HepG2 (cell line): ENCODE results near the gene TULP4. TPM values are rescaled to one million over a fixed set of nuclear protein-coding genes. Genes with fewer than 3 reads are reported as not detected.

Experiments
- CTCF ChIP-seq: sonication (generic); formaldehyde crosslinking; IDR thresholded peaks from 2 replicates; pipeline ENCODE4 v1.5.0; 2020; ENCODE audit warnings: mild to moderate bottlenecking, missing genetic modification reagents, moderate library complexity
- E2F2 ChIP-seq: sonication (generic); formaldehyde crosslinking; IDR thresholded peaks from 2 replicates; pipeline ENCODE4 v1.4.0; 2020; ENCODE audit warnings: missing genetic modification reagents, borderline replicate concordance
- HMGXB4 ChIP-seq, 2 experiments: sonication (generic) in 1 of 2; formaldehyde crosslinking in 1 of 2; IDR thresholded peaks; 2 replicates each; pipeline versions ENCODE4 v1.4.0 to v1.6.1; 2018 to 2020; ENCODE audit warnings: missing genetic modification reagents in 2 of 2, borderline replicate concordance in 1 of 2, low read depth in 1 of 2, mild to moderate bottlenecking in 1 of 2, missing biosample characterization in 1 of 2
- KAT8 ChIP-seq: IDR thresholded peaks from 2 replicates; pipeline ENCODE4 v1.6.1; 2016; ENCODE audit warnings: missing genetic modification reagents, missing compliant biosample characterization
- KDM2A ChIP-seq: sonication (generic); formaldehyde crosslinking; IDR thresholded peaks from 2 replicates; pipeline ENCODE4 v1.4.0; 2020; ENCODE audit warnings: low read depth, missing genetic modification reagents, borderline replicate concordance
- NPAS2 ChIP-seq: sonication (generic); formaldehyde crosslinking; IDR thresholded peaks from 2 replicates; pipeline ENCODE4 v1.8.0; 2022; ENCODE audit warnings: mild to moderate bottlenecking, missing genetic modification reagents, borderline replicate concordance
- SMC3 ChIP-seq: IDR thresholded peaks from 2 replicates; pipeline ENCODE4 v1.6.1; 2011; ENCODE audit warnings: low read length, improper control_type of control experiment
- XRCC5 ChIP-seq: fragments of 200-400 bp; formaldehyde crosslinking; optimal IDR thresholded peaks from 2 replicates; pipeline ENCODE3; 2017; ENCODE audit warnings: mild to moderate bottlenecking, low read length
- ZNF263 ChIP-seq: sonication (generic); formaldehyde crosslinking; IDR thresholded peaks from 2 replicates; pipeline ENCODE4 v1.4.0; 2020; ENCODE audit warnings: missing genetic modification reagents
- ZNF281 ChIP-seq: sonication (generic); formaldehyde crosslinking; IDR thresholded peaks from 2 replicates; pipeline ENCODE4 v1.4.0; 2020; ENCODE audit warnings: missing genetic modification reagents, borderline replicate concordance
- ZNF646 ChIP-seq: sonication (generic); formaldehyde crosslinking; IDR thresholded peaks from 2 replicates; pipeline ENCODE4 v1.9.0; 2021; ENCODE audit warnings: mild to moderate bottlenecking, missing genetic modification reagents
- ZNF761 ChIP-seq: sonication (generic); formaldehyde crosslinking; conservative IDR thresholded peaks from 2 replicates; pipeline ENCODE4 v1.4.0; 2020; ENCODE audit warnings: mild to moderate bottlenecking, missing genetic modification reagents
- polyA plus RNA-seq, 8 experiments: library from polyadenylated mRNA; depleted of rRNA in 3 of 8; stranded (reverse) in 7 of 8; unstranded in 1 of 8; fragments of >200 nt; fragmentation: Illumina TruSeq in 4 of 8; extraction: Trizol in 4 of 8; gene quantifications; 2 replicates each; pipeline versions ENCODE4 v1.2.1 to v1.2.3, GENCODE V29; 2011 to 2016; ENCODE audit warnings: low read depth in 4 of 8, missing spikeins in 1 of 8, mixed read lengths in 1 of 8; ENCODE audit not compliant: insufficient read depth in 1 of 8
- total RNA-seq, 5 experiments: library from RNA; depleted of rRNA; stranded (reverse); fragments of >200 nt; fragmentation: Illumina TruSeq; extraction: Trizol; gene quantifications; 2 replicates each; pipeline ENCODE4 v1.2.3, GENCODE V29; 2016; ENCODE audit warnings: low read depth in 1 of 5

TULP4 gene
- total and polyA plus RNA-seq, 2 of the 13 experiments (the other 11 are each of a cell fraction or from before 2014, with no cell fraction given): 21.1 to 122 TPM

GRCh38 chr6:158518191-158519127 lies 206.2 kb downstream of the TULP4 start (continued):
- TF ChIP-seq ZNF646 (CRISPR knock-in tag) (no peak), E2F2 (no peak), XRCC5 (peak; percentile 32), KAT8 (CRISPR knock-in tag) (peak; percentile 22; the same call in 1 of the 2 replicates), HMGXB4 (CRISPR knock-in tag; IDR thresholded peaks at IDR 0.05; ENCODE audit: borderline replicate concordance in 1 of 2, low read depth in 1 of 2) (0 out of 4 replicates have a peak, but pooled peaks have one; percentile 21 to 47), SMC3 (peak; percentile 68; the same call in 1 of the 2 replicates), CTCF (CRISPR knock-in tag) (peak; percentile 71), ZNF761 (no peak), NPAS2 (no peak), ZNF263 (CRISPR knock-in tag) (peak; percentile 68), KDM2A (CRISPR knock-in tag) (peak; percentile 57; the same call in 1 of the 2 replicates), ZNF281 (no peak)
